Fibroblast of pulmonary artery (primary cell): ENCODE measurements around the gene RANBP3L.

Source experiments
- DNase-seq: peaks from one replicate; pipeline ENCODE4 v3.0.0-alpha.2; 2010; ENCODE audit warnings: low read depth
- H3K4me3 ChIP-seq: replicated peaks from 2 replicates; pipeline ENCODE4 v1.5.1; 2011; ENCODE audit warnings: low read depth, mild to moderate bottlenecking, control low read depth, low read length, moderate library complexity
- CTCF ChIP-seq: IDR thresholded peaks from 2 replicates; pipeline ENCODE4 v1.5.1; 2011; ENCODE audit warnings: mild to moderate bottlenecking, control low read depth, low read length, inconsistent platforms; ENCODE audit errors: missing control alignments

Gene RANBP3L

GRCh38 chr5:36270876-36271575 lies 30.7 kb downstream of the RANBP3L start:
- no peak for TF ChIP-seq CTCF
- no peak overlapping the region for H3K4me3 ChIP-seq
- no peak for DNase-seq

DNA sequence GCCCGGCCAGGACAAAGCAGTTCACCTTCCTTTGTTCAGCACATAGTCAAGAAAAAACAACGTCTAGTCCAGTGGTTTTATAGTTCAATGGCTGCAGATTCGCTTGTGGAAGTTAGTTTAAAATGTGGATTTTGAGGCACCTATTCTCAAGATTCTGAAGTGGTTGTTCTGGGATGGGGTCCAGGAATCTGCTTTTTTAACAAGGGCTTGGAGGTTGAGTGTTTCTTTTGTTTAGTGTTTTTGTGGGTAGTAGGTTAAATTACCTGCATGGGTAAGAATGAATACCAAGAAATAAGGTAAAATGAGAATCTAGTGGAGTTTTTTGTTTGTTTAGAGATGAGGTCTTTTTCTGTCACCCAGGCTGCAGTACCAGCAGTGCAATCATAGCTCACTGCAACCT lies 31.5 kb downstream of the RANBP3L start:
- no peak for DNase-seq
- H3K4me3 ChIP-seq, result no peak overlapping the region
- TF ChIP-seq CTCF, result no peak

DNA sequence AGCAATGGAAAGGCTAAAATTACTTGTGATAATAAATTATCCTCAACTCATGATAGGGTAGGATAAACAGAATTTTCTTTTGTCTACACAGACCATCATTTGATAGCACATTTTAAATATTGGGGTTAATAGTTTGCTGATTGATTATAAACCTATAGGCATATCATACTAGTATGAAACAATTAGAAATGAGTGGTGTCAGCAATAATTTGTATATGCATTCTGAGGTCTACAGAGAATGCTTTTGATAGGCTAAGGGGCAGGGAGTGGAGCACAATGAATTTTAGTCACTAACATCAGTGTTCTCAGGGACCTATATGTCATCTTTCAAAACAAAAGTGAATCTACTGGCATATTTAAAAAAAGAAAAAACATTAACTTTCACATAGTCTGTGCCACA lies 32.2 kb downstream of the RANBP3L start:
- no peak for TF ChIP-seq CTCF
- no peak overlapping the region for H3K4me3 ChIP-seq
- DNase-seq, result no peak

DNA sequence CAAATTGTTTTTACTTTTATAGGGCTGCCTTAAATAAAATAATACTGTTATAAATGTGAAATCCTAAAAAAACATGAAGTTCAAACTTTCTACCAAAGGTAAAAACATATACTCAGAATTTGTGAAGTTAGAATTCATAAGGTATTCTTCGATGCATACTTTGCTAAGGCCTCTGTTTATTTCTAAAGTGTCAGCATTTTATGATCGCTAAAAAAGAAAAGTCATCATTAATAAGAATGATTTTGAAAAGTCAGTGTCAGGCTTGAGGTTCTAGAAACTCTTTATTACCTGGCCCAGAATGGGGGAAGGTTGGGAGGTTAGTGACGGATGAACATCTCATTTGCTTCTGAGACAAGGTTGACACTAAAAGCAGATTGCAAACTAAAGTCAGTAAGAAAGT lies 33.8 kb downstream of the RANBP3L start:
- DNase-seq, result no peak
- H3K4me3 ChIP-seq, result no peak overlapping the region
- TF ChIP-seq CTCF, result no peak

DNA sequence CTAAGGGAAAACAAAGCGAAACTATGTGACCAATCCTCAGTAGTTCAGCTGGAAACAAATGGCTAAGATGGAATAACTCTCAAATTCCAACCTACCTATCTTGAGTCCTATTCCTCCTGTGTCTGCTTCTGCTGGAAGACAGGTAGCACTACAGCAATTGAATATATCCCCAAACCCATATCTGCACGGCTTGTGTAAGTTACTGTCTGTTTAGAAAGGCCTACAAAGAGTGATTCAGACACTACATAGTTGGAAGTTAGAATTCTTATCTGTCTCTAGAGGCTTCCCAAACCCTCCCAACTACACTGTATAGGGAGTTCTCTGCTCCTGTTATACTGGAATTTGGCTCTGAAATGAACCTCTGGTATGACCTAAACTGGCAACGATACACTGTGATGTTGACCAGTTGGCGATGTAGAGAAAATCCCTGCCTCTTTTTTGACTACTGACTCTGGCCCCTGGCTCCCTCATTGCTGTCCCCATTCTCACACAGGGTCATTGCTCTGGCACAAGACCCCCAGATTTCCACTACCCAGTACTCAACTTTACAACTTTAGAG lies 37.4 kb downstream of the RANBP3L start:
- TF ChIP-seq CTCF, result no peak
- H3K4me3 ChIP-seq, result no peak overlapping the region
- DNase-seq, result no peak

DNA sequence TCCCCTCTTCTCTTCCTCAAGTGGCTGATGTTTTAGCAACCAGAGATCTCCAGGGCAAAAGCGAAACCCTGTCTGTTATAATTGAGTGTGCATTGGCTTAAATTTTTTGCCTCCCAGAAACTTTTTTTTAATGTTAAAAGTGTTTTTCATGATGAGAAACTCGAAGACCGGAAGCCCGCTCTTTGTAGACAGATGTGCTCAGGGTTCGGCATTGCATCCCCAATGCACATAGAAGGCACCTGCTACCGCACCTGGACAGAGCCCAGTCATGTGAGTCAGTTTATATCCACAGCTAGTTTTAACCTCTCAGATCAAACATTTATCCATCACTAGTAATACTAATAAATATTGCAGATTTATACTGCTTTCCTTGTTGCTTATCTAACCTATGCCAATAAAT lies 40.5 kb downstream of the RANBP3L start:
- no peak for DNase-seq
- no peak for TF ChIP-seq CTCF
- no peak overlapping the region for H3K4me3 ChIP-seq

- DNase-seq, result no peak
- H3K4me3 ChIP-seq, result no peak overlapping the region
- no peak for TF ChIP-seq CTCF
These were observed 48.1 kb downstream of the RANBP3L start for GRCh38 chr5:36253575-36253974.
